RWPE2 (cell line): ENCODE measurements around the gene PRKCD.

Experiments
- ATAC-seq: fragments of 200-7000 bp; cut with Tn5 transposase; 3 replicates; pipeline ENCODE4 v1.9.1; 2021; ENCODE audit warnings: low read depth
- DNase-seq: peaks from one replicate; pipeline ENCODE4 v3.0.0-alpha.2; 2020; ENCODE audit warnings: low spot score
- H3K27ac ChIP-seq: fragments of 450-650 bp; 2 replicates; pipeline ENCODE4 v1.5.1; 2017; ENCODE audit warnings: mild to moderate bottlenecking; ENCODE audit not compliant: poor library complexity, severe bottlenecking
- H3K27me3 ChIP-seq: fragments of 250-450 bp; sonication (Bioruptor Pico); 2 replicates; pipeline ENCODE4 v1.5.1; 2021; ENCODE audit warnings: mild to moderate bottlenecking, moderate library complexity; ENCODE audit not compliant: insufficient read depth, poor library complexity, severe bottlenecking
- H3K36me3 ChIP-seq: fragments of 250-450 bp; sonication (Bioruptor Pico); 2 replicates; pipeline ENCODE4 v1.5.1; 2020; ENCODE audit warnings: low read depth, mild to moderate bottlenecking, moderate library complexity
- H3K4me1 ChIP-seq: fragments of 250-450 bp; sonication (Bioruptor Pico); 2 replicates; pipeline ENCODE4 v1.5.1; 2021; ENCODE audit warnings: mild to moderate bottlenecking, moderate library complexity; ENCODE audit not compliant: insufficient read depth, poor library complexity, severe bottlenecking
- H3K4me3 ChIP-seq: fragments of 250-450 bp; sonication (Bioruptor Pico); 2 replicates; pipeline ENCODE4 v1.5.1; 2021; ENCODE audit warnings: mild to moderate bottlenecking, moderate library complexity; ENCODE audit not compliant: severe bottlenecking
- H3K9me3 ChIP-seq: fragments of 250-450 bp; sonication (Bioruptor Pico); 2 replicates; pipeline ENCODE4 v1.5.1; 2021; ENCODE audit warnings: mild to moderate bottlenecking, moderate library complexity; ENCODE audit not compliant: severe bottlenecking
- TF ChIP-seq, protein P1 (sequence below): fragments of 450-650 bp; IDR thresholded peaks from one replicate; pipeline ENCODE4 v1.5.1; 2017; ENCODE audit warnings: mild to moderate bottlenecking, moderate library complexity; ENCODE audit not compliant: poor library complexity, severe bottlenecking

The PRKCD gene

GRCh38 chr3:53169832-53170324 is 8.9 kb downstream of the PRKCD start:
- Histone ChIP-seq H3K27me3 (no peaks in the 10 kb centered on the region), H3K27ac (no peak overlapping the region), H3K36me3 (peaks cover 8% of the 10 kb centered on the region; the same call in 1 of the 2 replicates), H3K9me3 (no peaks in the 10 kb centered on the region), H3K4me3 (no peak overlapping the region), H3K4me1 (no peaks in the 10 kb centered on the region)
- ATAC-seq (no peak), DNase-seq (no peak)
- TF ChIP-seq, protein P1, sequence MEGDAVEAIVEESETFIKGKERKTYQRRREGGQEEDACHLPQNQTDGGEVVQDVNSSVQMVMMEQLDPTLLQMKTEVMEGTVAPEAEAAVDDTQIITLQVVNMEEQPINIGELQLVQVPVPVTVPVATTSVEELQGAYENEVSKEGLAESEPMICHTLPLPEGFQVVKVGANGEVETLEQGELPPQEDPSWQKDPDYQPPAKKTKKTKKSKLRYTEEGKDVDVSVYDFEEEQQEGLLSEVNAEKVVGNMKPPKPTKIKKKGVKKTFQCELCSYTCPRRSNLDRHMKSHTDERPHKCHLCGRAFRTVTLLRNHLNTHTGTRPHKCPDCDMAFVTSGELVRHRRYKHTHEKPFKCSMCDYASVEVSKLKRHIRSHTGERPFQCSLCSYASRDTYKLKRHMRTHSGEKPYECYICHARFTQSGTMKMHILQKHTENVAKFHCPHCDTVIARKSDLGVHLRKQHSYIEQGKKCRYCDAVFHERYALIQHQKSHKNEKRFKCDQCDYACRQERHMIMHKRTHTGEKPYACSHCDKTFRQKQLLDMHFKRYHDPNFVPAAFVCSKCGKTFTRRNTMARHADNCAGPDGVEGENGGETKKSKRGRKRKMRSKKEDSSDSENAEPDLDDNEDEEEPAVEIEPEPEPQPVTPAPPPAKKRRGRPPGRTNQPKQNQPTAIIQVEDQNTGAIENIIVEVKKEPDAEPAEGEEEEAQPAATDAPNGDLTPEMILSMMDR, result no peak

DNA sequence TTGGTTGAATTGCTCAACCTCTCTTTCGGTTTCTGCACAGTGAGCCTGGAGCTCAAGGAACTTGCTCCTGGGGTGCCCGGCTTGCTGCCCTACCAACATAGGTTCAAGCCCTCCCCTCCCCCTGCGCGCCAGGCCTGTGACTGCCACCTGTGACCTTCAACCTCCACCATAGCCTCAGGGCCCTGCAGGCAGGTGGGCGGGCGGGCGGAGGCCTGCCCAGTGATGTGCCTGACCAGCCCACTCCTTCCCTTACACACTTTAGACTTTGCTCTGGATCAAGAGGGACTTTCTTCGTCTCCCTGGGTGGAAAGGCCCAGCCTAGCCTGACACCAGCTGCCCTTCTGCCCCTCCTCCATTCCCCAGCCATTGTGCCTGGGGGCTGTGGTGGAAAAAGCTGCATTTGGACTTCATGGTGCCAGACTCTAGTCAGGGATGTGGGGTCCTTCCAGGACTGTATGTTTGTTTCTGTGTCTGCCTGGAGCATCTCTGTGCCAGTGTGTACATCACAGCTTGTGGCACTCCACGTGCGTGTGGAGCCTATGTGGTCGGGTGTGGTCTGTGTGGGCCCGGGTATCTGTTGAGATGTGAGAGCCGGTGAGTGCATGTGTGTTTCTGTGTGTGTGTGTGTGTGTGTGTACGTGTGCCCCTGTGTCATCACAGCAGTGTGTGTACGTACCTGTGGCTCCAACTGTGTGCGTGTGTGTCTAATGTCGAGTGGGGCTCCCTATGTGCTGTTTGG is 9.5 kb downstream of the PRKCD start:
- ATAC-seq, result no peak

DNA sequence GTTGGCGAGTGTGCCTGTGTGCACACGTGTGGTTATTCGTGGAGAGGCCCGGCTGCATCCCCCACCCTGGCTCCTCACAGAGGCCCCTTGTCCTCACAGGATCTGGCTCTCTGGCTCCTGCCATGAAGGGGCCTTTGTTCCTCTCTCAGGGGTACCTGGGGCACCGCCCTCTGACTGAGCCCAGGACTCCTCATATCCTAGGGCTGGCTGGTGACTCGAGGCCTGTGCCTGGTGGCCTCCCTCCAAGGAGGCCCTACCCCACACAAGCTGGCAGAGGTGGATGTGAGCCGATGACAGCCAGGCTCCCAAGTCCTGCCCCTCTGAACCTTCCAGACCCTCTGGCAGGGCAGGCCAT is 10.0 kb downstream of the PRKCD start:
- Histone ChIP-seq H3K4me3 (no peak overlapping the region), H3K36me3 (peaks cover 8% of the 10 kb centered on the region; the same call in 1 of the 2 replicates), H3K27ac (no peak overlapping the region), H3K9me3 (no peaks in the 10 kb centered on the region), H3K4me1 (no peaks in the 10 kb centered on the region), H3K27me3 (no peaks in the 10 kb centered on the region)
- TF ChIP-seq, protein P1, result no peak
- no peak for DNase-seq
- ATAC-seq, result no peak

More for the DNA sequence above, 9.5 kb downstream of the PRKCD start:
- no peak overlapping the region for H3K27ac ChIP-seq
- TF ChIP-seq, protein P1, result no peak
- no peaks in the 10 kb centered on the region for H3K27me3 ChIP-seq
- H3K4me3 ChIP-seq, result no peak overlapping the region
- no peak for DNase-seq
- H3K4me1 ChIP-seq, result no peaks in the 10 kb centered on the region
- H3K9me3 ChIP-seq, result no peaks in the 10 kb centered on the region
- H3K36me3 ChIP-seq, result peaks cover 8% of the 10 kb centered on the region; the same call in 1 of the 2 replicates

DNA sequence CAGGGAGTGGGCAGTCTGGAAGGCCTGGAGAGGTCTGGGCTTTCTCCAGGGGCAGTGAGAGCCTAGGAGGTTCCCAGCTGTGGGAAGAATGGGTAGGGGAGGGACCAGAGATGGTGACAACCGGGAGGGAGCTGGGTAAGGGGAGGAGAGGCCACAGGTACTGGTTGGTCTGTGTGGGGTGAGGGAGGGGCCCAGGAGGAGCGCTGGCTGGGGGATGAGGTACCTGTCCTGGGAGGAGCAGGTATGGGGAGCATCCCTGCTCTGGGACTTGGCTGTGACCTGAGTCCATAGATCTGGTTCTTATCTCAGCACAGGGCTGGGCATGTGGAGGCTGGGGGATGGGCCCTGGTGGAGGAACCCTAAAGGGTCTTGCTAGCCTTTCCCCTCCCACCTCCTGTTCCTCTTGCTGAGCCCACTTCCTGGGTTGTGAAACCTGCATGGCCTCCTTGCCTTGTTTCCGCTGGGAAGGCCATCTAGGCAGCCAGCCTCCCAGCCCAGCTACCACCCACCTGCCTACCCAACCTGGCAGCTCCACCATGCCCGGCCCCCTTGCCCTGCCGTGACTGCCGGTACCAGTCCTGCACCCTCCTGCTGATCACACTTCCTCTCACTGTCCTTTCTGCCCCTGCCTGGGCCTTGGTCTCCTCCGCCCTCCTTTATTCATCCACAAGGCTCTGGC is 11.0 kb downstream of the PRKCD start:
- Histone ChIP-seq H3K27me3 (no peaks in the 10 kb centered on the region), H3K4me3 (no peak overlapping the region), H3K36me3 (peaks cover 8% of the 10 kb centered on the region; the same call in 1 of the 2 replicates), H3K4me1 (no peaks in the 10 kb centered on the region), H3K9me3 (no peaks in the 10 kb centered on the region), H3K27ac (no peak overlapping the region)
- DNase-seq, result no peak
- ATAC-seq, result no peak; the same call in 2 of the 3 replicates
- TF ChIP-seq, protein P1, result no peak

DNA sequence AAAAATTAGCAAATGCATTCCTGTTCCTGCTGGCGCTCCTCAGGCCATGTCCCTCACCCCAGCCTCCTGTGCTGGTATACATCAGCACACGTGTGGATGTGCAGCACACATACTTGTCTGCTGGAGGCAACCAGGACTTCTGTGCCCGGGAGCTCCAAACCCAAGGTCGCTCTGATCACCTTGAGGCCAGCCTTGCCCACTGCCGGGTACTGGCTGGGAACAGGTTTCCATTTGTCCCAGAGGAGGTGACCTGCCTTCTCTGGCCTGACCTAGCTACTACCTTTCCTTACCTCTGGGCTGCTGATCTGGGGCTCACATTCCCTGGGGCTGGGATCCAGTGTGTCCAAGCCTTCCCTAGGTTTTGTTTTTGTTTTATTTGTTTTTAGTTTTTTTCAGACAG is 12.1 kb downstream of the PRKCD start:
- H3K36me3 ChIP-seq, result peaks cover 8% of the 10 kb centered on the region; the same call in 1 of the 2 replicates
- no peaks in the 10 kb centered on the region for H3K9me3 ChIP-seq
- no peaks in the 10 kb centered on the region for H3K27me3 ChIP-seq
- H3K27ac ChIP-seq, result no peak overlapping the region
- TF ChIP-seq, protein P1, result no peak
- ATAC-seq, result no peak
- H3K4me1 ChIP-seq, result no peaks in the 10 kb centered on the region
- DNase-seq, result no peak
- H3K4me3 ChIP-seq, result no peak overlapping the region
